HG02870 (cell line): ENCODE measurements around the gene SPAG6.
A peak's percentile ranks its signal among the peaks of the same experiment; 100 is the strongest.

Source experiments
- ATAC-seq: cut with Tn5 transposase; IDR thresholded peaks from one replicate; pipeline ENCODE4 v1.9.1; 2021; ENCODE audit warnings: mild to moderate bottlenecking, moderate library complexity; ENCODE audit not compliant: unreplicated experiment

The SPAG6 gene

DNA sequence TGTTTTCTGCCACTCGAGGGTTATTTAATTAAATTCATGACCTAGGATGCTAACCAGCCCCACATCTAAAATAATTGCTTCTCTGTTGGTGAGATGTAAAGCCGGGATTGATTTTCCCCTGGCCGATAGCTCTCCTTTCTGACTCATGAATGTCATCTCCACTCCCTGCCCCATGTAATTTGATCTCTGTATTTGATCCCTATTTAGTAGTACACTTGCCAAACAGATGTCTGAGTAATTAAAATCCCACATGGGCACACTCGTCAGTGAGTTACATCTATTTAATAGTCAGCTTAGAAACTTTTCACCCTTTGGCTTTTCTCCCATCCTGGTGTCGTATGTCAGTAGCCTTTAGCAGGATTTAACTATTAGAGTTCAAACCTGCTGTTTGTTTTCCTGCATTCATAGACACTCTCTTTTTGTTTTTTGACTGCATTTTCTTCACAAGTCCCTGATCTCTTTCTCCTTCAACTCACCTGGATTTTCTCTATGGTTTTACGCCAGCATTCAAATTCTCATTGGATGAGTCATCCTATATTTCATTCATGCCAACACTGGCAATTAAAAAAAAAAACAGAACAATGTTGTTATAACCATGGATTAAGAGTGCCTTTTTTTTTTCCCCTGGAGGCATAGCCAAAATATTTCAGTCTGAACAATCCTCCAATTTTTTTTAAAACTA lies 82.7 kb downstream of the SPAG6 start:
- no peak for ATAC-seq

DNA sequence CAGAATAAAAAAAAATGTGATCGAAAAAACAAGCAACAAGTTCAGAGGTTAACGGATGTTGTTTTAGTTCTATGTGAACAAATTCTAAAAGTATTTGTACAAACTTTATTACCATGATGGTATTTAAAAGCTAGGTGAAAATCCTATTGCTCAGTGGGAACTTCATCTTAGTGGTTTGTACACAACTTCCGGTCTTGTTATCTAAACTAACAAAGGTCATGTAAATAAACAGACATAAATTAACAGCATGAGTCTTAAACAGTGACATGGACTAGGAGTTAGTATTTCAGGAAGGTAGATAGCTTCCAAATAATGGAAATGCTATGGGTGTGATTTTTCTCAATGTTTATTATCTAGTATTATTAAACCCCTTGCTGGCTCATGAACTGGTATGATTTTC lies 83.8 kb downstream of the SPAG6 start:
- no peak for ATAC-seq

DNA sequence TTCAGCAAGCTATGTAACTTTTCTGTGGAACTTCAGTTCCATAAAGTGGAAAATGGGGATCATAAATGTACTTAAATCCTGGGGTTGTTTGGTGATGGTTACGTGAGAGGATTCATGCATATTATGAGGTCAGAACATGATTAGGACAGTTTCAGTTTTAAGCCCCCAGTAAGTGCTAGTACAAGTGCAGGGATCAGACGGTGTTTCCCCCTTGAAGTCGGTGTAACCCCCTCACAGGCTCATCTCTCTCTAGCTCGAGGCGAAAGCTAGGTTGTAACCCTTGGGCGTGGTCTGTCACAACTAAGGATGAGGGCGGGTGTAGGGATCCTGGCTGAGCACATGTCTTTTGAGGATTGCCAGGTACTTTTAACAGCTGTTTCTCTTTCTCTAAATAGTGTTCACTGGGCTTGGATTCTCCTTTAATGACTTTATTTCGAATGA lies 84.7 kb downstream of the SPAG6 start:
- no peak for ATAC-seq

DNA sequence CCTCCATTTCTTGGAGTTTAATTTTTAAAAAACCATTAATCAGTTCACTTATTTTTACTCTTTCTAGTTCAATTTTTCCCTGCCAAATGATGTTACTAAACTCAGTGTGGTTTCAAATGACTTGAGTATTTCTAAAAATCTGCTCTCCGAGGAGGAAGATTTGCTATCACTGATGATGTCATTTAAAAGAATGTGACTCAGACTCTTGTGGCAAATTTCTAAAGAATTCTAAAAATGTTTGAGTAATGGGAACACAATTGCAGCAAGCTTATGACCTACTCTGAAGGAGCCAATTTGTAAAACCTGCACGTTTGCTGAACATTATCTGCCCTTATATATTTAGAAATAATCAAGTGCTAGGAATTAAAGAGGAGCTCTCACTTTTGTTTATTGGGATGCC lies 88.6 kb downstream of the SPAG6 start:
- no peak for ATAC-seq

DNA sequence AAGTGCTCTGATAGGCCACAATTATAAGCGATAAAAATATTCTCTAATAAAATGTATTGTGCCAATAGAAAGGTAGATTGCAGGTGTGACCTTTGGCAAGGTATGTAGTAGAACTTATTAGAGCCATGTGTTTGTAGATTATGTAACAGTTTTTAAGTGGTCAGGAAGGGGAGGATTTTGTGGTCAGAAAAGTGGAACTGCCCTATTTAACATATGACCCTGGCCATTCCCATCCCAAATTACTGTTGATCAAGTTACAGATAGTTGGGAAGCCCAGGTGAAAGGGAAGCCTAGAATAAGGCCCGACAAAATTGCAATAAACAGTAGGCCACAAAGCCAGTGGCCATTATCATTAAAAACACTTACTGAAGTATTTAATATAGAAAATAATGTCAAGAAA lies 89.2 kb downstream of the SPAG6 start:
- ATAC-seq: no peak

DNA sequence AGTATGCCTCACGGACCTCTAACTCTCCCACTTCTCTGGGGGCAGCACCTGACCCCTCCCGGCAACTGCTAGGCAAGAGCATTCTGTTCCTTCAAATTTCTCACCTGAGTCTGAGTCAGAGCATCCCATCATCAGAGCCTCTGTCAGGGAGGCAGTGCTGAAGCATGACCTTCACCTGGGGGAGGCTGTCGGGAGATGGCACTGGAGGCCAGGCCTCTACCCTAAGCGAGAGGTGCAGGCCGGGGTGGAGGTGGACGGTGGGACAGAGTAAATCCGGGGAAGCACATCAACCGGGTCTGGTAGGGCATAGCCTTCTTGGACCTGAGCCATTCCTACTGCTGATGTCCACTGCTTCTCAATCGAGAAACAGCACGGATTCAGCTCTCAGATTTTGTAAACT lies 90.4 kb downstream of the SPAG6 start:
- no peak for ATAC-seq

DNA sequence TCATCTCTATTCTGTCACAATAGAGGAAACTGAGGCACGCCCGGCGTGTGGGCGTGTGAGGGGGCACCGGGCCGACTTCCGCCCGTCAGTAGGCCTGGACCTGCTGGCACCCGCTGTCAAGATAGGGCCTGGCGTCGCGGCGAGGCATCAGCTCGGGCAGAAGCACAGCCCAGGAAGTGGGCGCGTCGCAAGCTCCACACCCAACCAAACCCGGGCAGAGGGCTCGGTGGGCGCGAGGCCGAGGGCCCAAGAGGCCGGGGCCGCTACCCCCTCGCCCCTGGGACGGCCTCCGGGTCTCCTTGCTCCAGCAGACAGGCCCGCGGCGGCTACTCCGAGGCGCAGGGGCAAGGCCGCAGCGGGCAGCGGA lies 91.2 kb downstream of the SPAG6 start:
- ATAC-seq: peak; percentile 29

DNA sequence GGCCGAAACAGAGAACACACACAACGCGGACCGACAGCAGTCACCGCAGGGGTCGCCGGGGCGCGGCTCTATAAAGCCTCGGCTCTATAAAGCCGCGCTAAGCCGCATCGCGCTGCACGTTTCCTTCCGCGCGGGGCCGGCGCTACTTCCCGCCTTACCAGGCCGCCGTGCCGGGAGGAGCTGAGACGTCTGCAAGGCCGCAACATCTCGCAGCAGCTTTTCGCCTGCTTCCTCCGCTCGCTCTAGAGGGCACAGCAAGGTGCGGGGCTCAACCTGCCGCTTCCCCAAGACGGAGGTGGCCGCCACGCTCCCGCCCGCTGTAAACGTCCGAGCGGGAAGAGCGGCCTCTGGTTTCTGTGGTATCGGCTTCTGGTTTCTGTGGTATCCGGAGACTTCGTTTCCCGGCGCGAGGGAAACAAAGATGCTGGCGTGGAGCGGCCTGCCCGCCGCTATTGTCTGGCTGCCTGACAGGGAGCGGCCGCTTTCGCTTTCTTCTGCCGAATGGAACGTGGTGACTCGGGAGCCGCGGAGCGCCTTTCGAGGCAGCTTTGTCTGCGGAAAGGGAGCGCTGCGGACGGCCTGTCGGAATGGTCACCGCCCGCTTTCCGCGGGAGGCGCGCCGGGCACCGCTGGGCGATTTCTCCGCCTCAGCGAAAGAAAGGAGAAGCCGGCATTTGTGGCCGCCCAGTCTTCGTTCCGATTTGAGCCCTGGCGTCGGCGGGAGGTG lies 91.8 kb downstream of the SPAG6 start:
- peak; percentile 73 for ATAC-seq

DNA sequence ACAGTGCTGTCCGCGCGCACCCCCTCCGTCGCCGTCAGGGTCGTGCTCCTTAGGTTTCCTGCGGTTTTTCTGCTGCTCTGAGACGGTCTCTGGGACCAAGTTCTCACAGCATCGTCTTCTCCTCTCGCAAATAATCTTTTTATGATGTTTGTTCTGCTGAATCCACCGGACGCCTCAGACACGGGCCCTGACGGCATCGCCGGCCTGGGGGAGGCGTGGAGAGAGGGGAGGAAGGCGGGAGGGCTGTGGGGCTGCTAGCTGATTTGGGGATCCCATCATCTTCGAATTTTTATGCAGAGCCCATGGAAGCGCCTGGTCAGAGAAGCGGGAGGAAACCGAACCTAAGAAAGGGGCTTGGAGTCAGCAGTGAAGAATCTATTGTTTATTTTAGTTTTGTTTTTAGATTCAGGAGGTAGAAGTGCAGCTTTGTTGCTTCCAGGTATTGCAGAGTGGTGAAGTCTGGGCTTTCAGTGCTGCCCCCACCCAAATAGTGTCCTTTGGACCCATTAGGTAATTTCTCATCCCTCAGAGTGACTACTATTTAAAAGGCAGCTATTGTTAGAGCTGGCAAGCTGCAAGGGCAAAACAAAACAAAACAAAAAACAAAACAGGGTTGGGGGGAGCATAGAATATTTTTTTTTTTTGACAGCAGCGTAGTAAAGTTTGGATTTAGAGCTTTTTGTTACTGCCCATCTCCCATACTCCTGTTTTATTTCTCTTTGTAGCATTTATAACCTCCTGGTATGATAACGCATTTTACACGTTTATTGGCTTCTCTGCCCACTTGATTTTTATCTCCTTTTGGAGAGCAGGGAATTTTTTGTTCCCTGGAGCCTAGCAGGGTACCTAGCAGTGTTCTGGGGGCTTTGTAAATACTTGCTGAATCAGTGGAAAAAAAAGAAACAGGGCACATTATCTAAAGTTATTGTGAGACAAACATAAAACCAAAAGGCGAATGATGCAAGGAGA lies 92.6 kb downstream of the SPAG6 start:
- peak; percentile 29 for ATAC-seq

DNA sequence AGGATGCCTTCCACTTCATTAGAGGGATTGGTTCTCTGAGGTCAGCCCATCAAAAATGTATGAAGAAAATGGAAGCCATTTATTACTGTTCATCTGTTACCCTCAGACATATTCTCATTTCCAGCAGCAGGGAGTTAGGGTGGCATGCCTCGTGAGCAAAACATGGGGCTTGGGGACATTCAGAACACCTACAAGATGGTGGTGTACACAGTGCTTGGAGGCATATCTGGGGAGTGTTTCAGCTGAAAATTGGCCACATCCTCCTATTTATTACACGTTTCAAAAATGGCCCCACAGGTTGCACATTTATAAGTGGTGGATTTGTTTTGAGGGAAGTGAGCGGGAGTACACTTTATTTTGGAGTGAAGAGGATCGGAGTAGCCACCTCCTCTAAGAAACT lies 93.4 kb downstream of the SPAG6 start:
- no peak for ATAC-seq

DNA sequence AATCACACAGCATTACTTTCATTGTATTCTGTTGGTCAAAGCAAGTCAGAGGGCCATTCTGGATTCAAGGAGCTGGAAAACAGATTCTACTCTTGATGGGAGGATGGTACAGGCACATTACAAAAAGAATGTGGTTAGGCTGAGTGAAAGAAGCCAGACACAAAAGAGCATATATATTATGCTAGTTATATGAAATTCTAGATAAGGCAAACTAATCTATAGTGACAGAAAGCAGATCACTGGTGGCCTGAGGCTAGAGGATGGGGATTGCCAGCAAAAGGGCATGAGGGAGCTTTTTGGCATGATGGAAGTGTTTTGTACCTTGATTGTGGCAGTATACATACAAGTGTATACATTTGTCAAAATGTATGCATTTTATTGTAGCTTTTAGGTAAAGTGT lies 96.8 kb downstream of the SPAG6 start:
- no peak for ATAC-seq

DNA sequence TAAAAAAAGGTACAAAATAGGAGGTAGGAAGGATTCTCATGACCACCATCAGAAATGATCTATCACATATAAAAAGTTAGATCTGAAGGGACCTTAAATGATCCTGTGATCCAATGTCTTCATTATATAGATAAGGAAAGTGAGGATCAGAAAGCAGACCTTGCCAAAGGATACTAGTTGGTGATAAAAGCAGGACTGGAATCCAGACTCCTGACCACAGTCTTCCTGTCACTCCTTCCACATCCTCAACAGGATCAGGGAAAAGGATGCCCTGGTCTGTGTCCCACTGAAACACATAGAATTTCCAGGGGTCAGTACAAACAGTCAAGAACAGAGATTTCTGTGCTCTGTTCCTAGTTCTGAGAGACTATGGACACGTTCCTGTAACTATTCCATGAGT lies 97.2 kb downstream of the SPAG6 start:
- ATAC-seq: no peak

DNA sequence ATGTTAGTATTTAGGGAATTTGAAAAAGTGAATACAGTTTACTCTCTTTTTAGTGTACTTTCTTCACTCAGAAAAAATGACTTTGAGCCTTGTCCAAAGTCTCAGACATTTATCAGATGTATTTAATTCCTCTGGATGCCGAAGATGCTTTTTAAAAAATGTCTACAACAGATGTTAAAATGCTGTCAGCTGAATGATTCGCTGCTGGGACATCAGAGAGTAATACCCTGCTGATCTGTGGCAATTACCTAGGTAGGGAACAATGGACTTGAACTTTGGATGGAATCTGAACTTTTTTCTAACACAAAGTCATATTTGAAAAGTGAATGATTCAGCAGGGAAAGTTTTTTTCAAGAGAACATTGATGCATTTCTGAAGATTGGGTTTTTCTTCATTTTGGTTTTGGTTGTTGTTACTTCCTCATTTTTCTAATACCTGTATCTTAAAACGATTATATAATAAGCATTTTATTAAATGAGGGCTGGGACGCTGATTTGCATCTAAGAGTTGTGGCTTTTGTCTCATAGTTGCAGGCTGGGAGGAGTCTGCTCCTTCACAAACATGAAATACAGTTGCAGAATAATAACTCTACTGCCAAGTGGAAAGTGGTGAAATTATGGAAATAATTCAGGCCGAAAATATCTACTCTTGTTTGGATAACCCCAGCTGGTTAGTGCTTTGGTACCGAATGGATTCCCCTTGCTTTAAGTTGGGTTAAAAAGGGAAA lies 98.0 kb downstream of the SPAG6 start:
- no peak for ATAC-seq

DNA sequence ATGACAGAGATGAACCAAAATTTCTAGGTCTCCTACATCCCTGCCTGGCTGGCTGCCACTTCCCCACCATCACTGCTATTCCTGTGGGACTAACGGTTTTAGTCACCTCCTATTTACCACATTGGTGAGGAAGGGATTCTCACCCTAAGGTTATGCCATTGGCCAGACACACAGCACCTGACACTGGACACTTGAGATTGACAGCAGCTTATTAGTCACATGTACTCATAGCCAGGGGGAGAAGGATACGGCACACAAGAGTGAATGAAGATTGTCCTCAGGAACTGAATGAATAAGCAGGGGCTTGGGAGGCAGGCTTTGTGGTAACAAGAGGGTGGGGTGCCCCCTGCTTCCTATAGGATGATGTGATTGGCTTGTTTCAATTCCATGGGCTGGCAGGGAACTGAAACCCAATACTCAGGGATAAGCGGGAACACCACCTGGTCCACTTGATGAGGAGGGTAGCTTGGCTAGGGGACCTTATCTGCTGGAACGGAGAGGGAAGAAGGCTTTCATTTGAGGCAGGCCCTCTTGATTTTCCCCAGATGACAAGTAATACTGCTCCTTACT lies 99.0 kb downstream of the SPAG6 start:
- ATAC-seq: no peak

DNA sequence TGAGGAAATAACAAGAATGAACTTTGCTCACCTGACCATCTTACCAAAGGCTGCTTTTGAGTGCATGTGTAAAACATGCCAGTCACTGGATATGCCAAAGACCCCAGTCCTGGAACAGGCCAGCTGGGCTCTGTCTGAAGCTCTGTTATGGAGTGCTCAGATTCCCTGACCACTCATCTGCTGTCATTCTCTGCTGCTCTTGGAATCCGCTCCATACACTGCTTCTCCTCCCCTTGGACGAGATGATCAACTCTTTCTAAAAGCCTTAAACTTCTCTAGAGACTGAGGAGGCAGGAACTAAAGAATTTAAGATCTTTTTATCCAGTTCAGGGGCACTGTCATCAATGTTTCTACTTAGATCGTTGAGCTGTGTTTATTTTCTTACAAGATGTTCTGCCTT lies 100.2 kb downstream of the SPAG6 start:
- ATAC-seq: no peak

DNA sequence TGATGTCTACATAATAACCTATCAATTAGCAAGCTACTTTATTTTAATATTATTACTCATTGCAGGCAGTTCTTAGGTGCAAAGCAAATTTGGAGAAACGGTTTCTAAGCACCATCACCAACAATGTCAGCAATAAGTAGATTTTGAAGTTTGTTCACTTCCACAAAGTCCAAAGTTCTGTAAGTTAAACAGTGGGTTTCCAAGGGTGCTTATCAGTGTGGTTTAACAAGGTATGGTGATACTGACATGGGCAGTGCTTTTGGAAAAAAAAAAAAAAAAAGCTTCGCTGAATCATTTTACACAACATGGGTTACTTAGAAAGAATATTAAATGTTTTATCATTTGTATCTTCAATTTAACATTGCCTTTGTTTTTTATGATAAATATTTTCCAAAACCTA lies 101.8 kb downstream of the SPAG6 start:
- ATAC-seq: no peak

DNA sequence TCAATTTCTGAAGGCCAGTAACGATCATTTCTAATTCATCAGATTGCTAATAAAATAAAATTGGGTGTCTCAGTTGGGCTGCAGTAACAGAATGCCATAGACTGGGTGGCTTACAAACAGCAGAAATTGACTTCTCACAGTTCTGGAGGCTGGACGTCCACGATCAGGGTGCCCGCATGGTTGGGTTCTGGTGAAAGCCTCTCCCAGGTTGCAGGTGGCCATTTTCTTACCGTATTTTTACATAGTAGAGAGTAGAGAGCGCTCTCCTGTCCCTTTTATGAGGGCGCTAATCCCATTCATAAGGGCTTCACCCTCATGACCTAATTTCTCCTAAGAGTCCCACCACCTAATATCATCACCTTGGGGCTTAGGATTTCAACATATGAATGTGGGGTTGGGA lies 106.0 kb downstream of the SPAG6 start:
- no peak for ATAC-seq

DNA sequence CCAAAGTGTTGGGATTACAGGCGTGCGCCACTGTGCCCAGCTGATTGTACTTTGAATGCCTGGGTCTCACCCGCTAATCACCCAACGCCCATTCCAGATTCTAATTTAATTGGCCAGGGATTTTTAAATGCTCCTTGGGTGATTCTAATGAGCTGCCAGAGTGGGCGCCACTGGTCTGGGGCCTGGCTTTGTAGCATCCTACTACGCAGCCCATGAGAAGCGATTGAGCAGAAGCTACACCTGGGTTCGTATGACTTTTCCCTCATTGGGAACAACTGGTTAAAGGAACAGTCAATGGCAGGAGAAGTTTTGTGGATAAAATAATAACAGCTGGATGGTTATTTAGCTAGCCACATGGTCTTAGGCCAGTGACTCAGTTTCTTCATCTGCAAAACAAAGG lies 108.0 kb downstream of the SPAG6 start:
- no peak for ATAC-seq

DNA sequence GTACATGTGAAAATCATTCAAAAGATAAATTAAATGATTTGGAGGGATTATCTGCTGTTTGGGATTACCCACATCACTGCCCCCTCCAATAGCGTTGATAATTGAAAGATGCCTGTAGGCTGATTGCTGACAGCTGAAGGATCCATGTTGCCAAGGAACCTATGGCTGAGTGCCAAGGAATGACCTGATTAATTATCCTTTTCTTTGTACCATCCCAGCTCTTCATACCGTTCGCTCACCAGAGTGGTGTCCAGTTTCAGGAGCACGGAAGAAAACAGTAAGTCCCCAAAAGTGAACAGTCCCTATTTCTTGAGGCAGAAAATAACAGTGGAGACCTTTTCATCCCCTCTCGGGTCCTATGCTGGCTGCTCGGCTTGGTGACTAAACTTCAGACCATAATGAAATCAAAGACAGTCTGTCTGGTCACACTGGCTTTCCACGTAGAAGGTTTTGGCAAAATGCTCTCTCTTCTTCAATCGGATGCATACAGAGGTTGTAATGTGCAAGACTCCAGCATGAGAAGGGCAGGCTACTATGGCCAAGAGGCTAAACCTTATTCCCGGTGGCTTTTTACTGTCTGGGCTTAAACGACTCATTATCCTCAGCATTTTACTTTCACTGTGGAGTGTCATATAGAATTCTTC lies 108.8 kb downstream of the SPAG6 start:
- ATAC-seq: no peak

DNA sequence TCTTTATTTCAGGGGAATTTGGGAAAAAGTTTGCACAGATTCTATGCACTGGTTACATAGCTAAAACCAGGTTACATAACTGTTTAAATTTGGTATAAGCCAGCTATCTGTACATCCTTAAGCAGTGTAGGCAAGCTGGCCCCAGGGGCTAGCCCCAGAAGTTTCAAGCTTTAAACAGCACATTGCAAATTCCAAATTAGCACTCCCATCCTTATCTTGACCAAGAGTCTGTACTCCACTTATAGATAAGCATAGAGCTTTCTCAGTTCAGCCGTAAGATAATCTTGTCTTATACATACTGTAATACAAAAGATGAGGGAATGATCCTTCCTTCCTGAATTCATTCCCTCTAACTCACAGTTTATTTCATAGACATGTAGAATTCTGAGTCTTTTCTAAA lies 109.3 kb downstream of the SPAG6 start:
- ATAC-seq: no peak
